Stimulated activated CD8-positive, alpha-beta memory T cell treated with anti-CD3 and anti-CD28 coated beads, Interleukin-4, amount 100 ng/mL, for 48 hours (primary cell): ENCODE results near the gene ZZZ3.
"Not testable (repeated sequence)": the region's sequence is repeated elsewhere in the genome, so short reads cannot be mapped to it uniquely, and the experiment has no call there.

Experiments used
- DNase-seq: peaks from one replicate; pipeline ENCODE4 v3.0.0-alpha.2; 2020

The ZZZ3 gene

DNA sequence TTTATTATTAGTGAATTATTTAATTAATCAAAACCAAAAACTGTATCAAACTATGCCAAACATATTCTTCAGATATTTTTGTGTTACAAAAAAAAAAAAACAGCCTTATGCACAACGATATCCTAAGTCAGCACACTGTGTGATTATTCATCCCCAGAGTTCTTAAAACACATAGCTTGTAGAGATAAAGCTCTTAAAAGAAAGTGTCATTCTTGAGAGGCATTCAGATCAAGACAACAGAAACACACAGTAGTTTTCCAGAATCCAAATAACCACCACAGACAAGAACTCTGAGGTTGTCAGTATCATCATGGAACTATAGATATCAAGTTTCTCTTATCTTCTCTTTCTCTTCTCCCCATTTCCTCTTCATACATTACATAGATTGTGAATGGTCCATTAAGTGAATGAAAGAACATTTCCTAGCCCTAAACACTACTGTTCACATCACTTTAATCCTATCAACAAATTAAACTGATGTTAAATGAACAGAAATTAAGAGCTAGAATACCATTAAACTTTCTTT, 13.5 kb downstream of the ZZZ3 start:
- no peak for DNase-seq

DNA sequence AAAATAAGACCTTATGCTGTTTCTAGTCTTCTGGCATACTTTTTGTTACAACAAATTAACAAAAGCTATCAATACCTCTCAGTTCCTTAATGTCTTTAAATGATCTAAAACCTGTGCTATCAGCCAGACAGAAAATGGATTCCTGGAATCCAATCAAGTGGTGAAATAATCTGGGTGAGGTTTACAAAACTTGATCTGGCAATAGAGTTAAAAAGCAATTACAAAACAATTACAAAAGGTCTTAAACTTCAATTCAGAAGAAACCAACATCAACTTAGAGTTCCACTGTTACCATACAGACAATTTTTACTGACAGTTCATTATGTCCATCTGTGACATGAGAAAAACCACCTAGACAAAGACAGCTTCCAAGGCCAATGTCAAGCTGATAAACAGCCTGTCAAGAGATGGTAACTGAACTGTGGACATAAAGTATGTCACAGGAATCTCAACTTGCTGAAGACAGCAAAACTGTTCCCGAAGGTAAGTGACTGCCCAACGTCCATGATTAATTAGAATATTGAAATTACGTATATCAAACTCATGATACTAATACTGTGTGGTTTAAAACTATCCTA, 17.4 kb downstream of the ZZZ3 start:
- no peak for DNase-seq

DNA sequence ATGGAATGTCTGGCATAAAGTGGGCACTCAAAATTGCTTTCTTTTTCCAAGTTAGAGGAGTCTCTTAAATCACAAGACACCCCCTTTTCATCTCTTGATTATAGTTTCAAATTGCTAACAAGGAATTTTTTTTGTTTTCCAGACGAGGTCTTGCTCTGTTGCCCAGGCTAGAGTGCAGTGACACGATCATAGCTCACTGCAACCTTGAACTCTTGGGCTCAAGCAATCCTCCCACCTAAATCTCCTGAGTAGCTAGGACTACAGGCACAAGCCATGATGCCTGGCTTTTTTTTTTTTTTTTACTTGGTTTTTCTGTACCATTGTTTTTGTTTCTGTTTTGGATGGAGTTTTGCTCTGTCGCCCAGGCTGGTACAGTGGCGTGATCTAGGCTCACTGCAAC, 20.8 kb downstream of the ZZZ3 start:
- DNase-seq = no peak

DNA sequence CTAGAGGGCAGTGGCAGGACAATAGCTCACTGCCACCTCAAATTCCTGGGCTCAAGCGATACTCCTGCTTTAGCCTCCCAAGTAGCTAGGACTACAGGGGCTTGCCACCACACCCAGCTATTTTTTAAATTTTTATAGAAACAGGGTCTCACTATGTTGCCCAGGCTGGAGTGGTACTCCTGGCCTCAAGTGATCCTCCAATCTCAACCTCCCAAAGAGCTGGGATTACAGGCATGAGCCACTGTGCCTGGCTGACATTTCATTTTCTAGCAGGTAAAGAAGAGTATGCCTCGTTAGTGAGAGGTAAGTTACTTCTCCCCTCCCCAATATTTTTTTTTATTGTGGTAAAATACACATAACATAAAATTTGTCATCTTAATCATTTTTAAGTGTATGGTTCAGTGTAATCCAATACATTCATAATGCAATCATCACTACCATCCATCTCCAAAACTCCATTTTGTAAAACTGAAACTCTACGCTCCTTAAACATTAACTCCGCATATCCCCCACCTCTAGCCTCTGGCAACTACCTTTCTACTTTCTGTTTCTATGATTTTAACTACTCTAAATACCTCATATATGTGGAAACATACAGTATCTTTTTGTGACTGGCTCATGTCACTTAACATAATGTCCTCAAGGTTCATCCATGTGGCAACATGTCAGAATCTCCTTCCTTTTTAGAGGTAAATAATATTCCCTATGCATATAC, 22.4 kb downstream of the ZZZ3 start:
- no peak for DNase-seq

DNA sequence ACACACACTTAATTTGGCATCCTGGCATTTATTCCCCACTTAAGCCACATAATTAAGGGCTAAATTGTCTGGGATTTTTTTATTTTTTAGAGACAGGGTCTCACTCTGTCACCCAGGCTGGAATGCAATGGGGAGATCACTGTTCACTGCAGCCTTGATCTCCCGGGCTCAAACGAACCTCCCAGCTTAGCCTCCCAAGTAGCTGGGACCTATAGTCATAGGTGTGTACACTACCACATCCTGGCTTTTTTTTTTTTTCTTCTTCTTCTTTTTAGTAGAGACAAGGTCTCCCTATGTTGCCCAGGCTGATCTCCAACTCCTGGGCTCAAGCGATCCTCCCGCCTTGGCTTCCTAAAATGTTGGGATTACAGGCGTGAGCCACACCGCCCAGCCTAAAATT, 24.2 kb downstream of the ZZZ3 start:
- DNase-seq = no peak

DNA sequence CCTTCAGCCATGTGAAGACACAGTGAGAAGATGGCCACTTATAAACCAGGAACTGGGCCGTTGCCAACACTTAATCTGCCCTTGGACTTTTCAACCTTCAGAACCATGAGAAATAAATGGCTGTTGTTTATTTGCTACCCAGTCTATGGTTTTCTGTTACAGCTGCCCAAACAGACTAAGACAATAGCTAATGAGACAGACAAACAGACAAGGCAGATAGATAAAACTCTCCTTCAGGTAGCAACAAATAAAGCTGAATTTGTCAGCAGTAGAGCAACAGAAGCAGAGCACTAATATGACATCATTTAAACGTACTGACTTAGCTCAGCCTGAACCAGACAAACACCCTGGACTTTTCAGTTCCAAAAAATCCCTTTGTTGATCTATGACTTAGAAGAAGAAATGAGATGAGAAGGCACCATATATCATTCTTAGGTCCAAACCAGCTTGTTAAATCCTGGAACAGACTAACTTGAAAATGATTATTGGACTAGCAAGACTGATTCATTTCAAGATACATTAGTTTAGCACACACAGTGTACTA, 27.0 kb downstream of the ZZZ3 start:
- DNase-seq = no peak

DNA sequence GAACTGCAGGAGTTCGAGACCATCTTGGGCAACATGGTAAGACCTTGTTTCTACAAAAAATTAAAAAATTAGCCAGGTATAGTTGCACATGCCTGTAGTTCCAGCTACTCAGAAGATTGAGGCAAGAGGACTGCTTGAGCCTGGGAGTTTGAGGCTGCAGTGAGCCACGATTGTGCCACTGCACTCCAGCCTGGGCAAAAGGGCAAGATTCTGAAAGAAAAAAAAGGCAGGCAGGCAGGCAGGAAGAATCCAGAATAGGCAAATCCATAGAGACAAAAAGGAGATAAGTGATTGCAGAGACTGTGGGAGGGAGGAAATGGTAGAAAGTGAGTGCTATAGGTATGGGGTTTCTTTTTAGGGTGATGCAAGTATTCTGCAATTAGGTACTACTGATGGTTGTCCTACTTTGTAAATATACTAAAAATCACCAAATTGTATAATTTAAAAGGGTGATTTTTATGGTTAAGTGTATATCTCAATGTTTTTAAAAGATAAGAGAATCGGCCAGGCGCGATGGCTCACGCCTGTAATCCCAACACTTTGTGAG, 29.4 kb downstream of the ZZZ3 start:
- DNase-seq = no peak

DNA sequence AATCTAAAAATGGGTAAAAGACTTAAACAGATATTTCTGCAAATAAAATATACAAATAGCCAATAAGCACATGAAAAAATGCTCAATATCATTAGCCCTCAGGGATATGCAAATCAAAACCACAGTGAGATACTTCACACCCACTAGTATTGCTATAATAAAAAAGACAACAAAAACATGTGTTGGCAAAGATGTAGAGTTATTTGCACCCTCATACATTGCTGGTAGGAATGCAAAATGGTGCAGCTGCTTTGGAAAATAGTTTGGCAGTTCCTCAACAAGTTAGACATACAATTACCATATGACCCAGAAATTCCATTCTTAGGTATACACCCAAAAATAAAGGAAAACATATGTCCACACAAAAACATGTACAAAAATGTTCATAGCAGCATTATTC, 30.2 kb downstream of the ZZZ3 start:
- no peak for DNase-seq

DNA sequence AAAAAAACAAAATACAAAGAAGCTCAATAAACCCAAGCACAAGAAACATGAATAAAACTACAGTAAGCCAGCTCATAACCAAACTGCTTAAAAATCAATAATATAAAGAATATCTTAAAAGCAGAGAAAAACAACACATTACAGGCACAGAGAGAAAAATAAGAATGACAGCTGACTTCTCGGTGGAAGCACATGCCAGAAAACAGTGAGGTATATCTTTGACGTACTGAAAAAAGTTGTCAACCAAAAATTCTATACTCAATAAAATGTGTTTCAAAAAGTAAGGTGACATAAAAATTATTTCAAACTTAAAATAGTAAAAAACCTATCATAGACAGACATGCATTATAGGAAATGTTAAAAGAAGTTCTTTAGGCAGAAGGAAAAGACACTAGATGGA, 33.3 kb downstream of the ZZZ3 start:
- no peak for DNase-seq

DNA sequence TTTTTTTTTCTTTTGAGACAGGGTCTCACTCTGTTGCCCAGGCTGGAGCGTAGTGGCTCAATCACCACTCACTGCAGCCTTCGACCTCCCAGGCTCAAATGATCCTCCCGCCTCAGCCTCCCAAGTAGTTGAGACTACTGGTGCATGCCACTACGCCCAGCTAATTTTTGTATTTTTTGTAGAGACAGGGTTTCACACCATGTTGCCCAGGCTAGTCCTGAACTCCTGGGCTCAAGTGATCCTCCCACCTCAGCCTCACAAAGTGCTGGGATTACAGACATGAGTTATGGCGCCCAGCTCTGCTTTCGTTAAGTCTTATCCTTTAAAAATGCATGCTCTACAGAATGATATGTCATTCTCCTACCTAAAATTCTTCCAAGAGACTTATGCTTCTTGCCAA, 36.2 kb downstream of the ZZZ3 start:
- not testable (repeated sequence) for DNase-seq

DNA sequence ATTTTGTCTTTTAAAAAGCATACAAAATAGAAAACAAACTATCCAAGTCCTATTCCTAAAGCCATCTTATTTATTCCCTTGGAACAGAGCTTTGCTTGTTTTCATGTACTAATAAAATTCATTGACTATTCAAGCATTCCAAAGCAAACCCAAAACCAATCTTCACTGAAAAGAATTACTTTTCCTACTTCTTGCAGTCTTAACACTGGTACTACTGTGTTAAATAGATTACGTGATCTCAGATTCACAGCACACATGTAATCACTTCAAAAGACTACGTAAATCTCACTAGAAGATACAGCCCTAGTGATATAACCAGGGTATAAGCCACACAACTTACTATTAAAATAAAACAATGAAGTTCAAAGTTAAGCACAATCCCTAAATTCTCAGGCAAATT, 39.0 kb downstream of the ZZZ3 start:
- no peak for DNase-seq

DNA sequence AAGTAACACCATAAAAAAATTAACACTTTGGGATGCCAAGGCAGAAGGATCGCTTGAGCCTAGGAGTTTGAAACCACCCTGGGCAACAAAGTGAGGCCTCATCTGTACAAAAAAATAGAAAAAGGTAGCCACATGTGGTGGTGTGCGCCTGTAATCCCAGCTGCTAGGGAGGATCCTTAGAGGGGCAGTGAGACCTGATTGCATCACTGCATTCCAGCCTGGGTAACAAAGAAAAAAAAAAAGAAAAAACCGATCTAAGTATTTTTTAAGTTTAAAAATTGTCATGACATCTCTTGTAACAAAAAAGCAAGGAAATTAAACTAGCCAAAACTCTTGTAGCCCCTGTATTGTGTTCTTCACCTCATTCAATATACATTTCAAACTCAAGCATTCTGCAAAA, 39.5 kb downstream of the ZZZ3 start:
- no peak for DNase-seq

DNA sequence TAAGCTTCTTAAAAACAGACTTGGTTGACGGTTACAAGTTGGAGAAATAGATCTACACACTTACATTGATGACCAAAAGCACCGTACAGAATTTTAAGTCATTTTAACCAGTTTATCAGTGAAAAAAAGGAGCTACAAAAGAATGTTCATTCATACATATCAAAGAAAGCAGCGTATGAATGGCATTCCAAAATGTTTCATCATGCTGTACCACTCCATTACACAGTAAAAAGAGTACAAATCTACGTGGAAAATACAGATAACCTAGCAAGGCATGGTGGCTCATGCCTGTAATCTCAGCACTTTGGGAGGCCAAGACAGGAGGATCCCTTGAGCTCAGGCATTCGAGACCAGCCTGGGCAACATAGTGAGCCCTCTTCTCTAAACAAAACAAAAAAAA, 40.3 kb downstream of the ZZZ3 start:
- no peak for DNase-seq

DNA sequence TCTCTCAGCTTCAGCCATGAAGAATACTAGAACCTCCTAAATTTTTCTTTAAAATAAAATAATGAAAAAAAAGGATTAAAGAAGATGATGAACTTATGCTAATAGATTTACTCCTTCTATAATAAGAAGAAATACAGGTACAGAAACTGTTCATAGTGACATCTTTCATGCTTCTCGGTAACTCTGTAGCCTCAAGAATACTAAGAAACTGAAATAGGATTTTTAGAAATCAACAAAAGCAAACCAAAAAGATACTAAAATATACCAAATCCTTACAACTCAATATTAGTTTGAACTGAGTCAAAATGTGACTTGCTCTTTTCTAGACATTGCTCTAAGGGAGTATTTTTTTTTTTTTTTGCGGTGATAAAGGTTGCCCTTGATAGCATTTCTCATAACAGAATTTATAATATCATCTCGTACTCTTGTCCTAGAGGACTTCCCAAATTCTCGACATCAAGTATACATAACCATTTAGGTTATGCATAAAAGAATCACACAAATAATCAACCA, 42.8 kb downstream of the ZZZ3 start:
- DNase-seq = no peak

DNA sequence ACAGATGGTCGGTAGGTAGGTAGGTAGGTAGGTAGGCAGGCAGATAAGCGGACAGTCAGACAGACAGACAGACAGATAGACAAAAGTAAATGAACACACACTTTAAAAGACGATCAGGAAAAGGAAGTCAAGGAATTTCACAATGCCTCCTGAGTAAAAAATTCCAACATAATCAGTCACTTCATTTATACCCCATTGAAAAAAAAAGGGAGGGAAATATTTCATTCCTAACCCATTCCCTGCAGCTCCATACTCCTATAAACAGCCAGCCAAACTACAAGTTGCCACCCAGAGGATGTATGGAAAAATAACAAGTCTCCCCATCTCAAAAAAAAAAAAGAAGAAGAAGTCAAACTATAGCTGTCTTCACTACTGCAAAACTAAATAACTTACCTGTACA, 43.4 kb downstream of the ZZZ3 start:
- DNase-seq = no peak

DNA sequence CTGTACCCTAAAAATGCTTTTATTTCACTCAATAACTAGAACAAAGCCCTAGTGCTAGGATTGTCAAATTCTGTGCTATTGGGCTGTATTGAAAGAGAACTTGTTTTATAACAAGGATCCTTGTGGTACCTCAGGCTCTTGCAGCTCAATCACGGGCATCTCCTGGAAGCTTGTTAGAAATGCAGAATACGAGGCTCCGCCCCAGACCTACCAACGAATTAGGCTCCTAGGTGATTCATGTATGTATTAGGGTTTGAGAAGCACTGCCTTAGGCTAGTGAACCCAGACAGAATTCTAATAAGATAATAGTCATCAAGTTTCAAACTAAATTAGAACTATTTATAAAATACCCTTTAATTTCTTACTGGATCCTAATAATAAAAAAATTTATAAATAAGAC, 45.6 kb downstream of the ZZZ3 start:
- no peak for DNase-seq
